Parathyroid adenoma (tissue), 2 donors: ENCODE results near the gene RHBG.
A peak's percentile ranks its signal among the peaks of the same experiment; 100 is the strongest.

Source experiments
- H2AFZ ChIP-seq: fragments of 300-600 bp; sonication (generic); one replicate; pipeline ENCODE4 v1.7.0; 2017; ENCODE audit warnings: antibody characterized with exemption, mild to moderate bottlenecking
- H3K27ac ChIP-seq: fragments of 300-600 bp; sonication (generic); one replicate; pipeline ENCODE4 v1.7.0; 2017
- H3K27me3 ChIP-seq: fragments of 300-600 bp; sonication (generic); one replicate; pipeline ENCODE4 v1.7.0; 2017; ENCODE audit warnings: low read length; ENCODE audit not compliant: control insufficient read depth, insufficient read depth
- H3K36me3 ChIP-seq: fragments of 300-600 bp; sonication (generic); one replicate; pipeline ENCODE4 v1.7.0; 2017; ENCODE audit warnings: low read length; ENCODE audit not compliant: control insufficient read depth, insufficient read depth
- H3K4me1 ChIP-seq: fragments of 300-600 bp; sonication (generic); one replicate; pipeline ENCODE4 v1.7.0; 2017; ENCODE audit warnings: control low read depth
- H3K4me2 ChIP-seq: fragments of 300-600 bp; sonication (generic); one replicate; pipeline ENCODE4 v1.7.0; 2017; ENCODE audit warnings: low read length
- H3K4me3 ChIP-seq: fragments of 300-600 bp; sonication (generic); one replicate; pipeline ENCODE4 v1.7.0; 2017; ENCODE audit warnings: low read depth, low read length
- H3K79me2 ChIP-seq: fragments of 300-600 bp; sonication (generic); one replicate; pipeline ENCODE4 v1.7.0; 2017; ENCODE audit warnings: control low read depth
- H3K9ac ChIP-seq: fragments of 300-600 bp; sonication (generic); one replicate; pipeline ENCODE4 v1.7.0; 2017; ENCODE audit warnings: mild to moderate bottlenecking
- H3K9me3 ChIP-seq: fragments of 300-600 bp; sonication (generic); one replicate; pipeline ENCODE4 v1.7.0; 2017; ENCODE audit warnings: low read length; ENCODE audit not compliant: control insufficient read depth
- TF ChIP-seq, protein P1 (sequence below): fragments of 300-600 bp; sonication (generic); IDR thresholded peaks from one replicate; pipeline ENCODE4 v1.7.0; 2017; ENCODE audit warnings: antibody characterized with exemption, mild to moderate bottlenecking
- donor health status: primary hyperparathyroidism.

RHBG gene

DNA sequence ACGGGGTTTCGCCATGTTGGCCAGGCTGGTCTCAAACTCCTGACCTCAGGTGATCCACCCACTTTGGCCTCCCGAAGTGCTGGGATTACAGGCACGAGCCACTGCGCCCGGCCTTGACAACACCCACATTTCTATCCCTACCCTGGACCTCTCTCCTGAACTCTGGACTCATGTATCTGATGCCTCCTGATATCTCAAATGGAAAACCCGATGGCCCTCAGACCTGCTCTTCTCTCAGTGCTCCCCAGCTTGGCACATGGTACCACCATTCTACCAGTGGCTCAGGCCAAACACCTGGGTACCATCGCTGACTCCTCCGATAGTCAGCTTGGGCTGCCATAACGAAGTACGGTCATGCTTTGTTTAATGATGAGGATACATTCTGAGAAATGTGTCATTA, 8.5 kb upstream of the RHBG start:
- no peak overlapping the region for H2AFZ ChIP-seq
- no peak overlapping the region for H3K9ac ChIP-seq
- no peak overlapping the region for H3K4me3 ChIP-seq
- H3K27ac ChIP-seq: no peak overlapping the region
- no peaks in the 10 kb centered on the region for H3K4me1 ChIP-seq
- no peaks in the 10 kb centered on the region for H3K27me3 ChIP-seq
- no peak overlapping the region for H3K4me2 ChIP-seq
- TF ChIP-seq, protein P1, sequence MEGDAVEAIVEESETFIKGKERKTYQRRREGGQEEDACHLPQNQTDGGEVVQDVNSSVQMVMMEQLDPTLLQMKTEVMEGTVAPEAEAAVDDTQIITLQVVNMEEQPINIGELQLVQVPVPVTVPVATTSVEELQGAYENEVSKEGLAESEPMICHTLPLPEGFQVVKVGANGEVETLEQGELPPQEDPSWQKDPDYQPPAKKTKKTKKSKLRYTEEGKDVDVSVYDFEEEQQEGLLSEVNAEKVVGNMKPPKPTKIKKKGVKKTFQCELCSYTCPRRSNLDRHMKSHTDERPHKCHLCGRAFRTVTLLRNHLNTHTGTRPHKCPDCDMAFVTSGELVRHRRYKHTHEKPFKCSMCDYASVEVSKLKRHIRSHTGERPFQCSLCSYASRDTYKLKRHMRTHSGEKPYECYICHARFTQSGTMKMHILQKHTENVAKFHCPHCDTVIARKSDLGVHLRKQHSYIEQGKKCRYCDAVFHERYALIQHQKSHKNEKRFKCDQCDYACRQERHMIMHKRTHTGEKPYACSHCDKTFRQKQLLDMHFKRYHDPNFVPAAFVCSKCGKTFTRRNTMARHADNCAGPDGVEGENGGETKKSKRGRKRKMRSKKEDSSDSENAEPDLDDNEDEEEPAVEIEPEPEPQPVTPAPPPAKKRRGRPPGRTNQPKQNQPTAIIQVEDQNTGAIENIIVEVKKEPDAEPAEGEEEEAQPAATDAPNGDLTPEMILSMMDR: no peak
- no peaks in the 10 kb centered on the region for H3K36me3 ChIP-seq
- no peaks in the 10 kb centered on the region for H3K9me3 ChIP-seq
- H3K79me2 ChIP-seq: no peaks in the 10 kb centered on the region

DNA sequence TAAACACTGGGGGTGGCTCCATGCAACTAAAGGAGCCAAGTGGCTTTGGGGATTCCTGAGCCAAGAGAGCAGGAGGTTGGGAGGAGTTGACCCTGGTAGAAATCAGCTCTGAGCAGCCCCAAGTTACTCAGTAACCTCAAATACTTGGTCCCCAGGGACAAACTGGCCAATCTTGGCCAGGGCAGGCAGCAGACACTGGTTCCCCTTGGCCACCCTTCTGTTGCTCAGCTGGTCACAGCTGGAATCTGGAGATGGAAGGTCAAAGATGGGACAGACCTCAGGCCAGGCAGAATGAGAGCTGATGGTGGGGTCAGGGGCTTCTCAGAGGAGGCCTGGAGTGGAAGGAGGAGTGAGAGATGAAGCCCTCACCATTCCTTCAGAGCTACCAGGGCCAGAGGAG, 3.3 kb upstream of the RHBG start:
- Histone ChIP-seq H2AFZ (no peak overlapping the region), H3K9ac (no peak overlapping the region), H3K4me1 (peaks cover 4% of the 10 kb centered on the region), H3K27ac (no peak overlapping the region), H3K79me2 (no peaks in the 10 kb centered on the region), H3K4me3 (no peak overlapping the region), H3K27me3 (no peaks in the 10 kb centered on the region), H3K4me2 (no peak overlapping the region), H3K9me3 (no peaks in the 10 kb centered on the region), H3K36me3 (no peaks in the 10 kb centered on the region)
- TF ChIP-seq, protein P1: no peak

DNA sequence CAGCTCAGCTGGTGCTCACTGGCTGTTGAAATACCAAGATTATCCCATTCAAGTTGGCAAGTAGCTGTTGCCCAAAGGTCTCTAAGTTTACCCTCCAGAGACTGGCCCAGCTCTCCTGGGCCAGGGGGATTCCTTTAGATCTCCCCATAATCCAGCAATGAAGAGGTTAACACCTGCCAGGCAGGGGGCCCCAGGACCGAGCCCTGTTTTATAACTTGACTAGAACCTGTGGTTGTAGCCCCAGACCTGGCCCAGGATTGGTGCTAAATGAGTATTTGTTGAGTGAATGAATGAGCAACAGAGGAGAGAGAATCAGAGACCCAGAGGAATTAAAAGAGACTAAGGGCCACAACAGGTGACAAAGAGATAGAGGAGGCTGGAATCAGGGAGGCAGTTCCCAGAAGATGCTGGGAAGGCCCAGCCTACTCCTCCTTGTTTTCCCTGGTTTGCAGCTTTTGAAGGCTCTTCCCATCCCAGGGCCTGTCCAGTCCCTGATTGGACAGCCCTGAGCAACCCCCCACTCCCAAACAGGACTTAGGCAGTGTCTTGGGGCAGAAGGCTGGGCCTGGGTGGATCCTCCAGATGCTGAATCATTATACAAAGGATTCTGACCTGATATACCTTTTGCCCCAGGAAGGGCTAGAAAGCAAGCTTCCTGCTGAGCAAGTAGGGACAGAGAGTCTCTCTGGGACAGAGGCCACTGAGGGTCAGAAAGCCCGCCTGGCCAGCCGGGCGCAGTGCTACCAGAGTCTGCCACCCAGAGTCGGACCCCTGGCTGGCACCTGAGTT, 2.4 kb upstream of the RHBG start:
- H3K27me3 ChIP-seq: no peaks in the 10 kb centered on the region
- H3K36me3 ChIP-seq: no peaks in the 10 kb centered on the region
- no peaks in the 10 kb centered on the region for H3K9me3 ChIP-seq
- H3K79me2 ChIP-seq: no peaks in the 10 kb centered on the region
- peaks cover 4% of the 10 kb centered on the region for H3K4me1 ChIP-seq
- H2AFZ ChIP-seq: no peak overlapping the region
- TF ChIP-seq, protein P1: no peak
- no peak overlapping the region for H3K4me3 ChIP-seq
- H3K9ac ChIP-seq: no peak overlapping the region
- H3K27ac ChIP-seq: no peak overlapping the region
- no peak overlapping the region for H3K4me2 ChIP-seq

DNA sequence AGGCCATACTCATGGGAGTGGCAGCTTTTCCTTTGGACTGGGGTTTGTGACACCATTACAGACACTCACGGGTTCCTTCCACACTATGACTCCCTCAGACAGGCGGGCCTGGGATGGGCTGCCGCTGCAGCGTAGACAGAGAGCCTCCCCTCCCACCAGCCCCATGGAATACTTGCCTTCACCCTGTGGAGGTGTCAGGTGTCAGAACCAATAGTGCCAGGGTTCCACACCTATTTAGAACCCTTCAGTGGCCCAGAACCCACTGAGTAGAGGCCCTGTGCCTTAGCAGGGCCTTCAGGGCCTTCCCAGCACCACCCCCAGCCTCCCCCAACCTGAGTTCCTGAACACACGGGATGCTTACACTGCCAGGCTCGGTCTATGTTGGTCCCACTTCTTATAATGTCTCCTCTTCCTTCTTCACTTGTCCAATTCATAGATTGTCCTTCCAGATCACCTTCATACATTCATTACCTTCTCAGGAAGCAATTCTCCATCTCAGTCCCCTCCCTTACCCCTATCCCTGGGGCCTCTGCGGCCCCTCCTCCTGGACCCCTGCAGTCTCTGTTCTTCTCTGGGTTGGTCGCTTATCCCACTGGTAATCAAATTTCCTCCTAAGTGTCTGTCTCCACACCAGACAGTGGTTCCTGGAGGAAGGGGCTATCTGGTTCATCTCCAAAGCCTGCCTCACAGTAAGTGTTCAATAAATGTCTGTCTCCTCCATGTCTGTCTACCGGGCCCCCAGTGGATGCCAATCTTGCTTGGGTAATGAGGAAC, 1.4 kb upstream of the RHBG start:
- Histone ChIP-seq H3K36me3 (no peaks in the 10 kb centered on the region), H3K79me2 (no peaks in the 10 kb centered on the region), H3K4me3 (no peak overlapping the region), H3K27ac (no peak overlapping the region), H3K9me3 (no peaks in the 10 kb centered on the region), H2AFZ (peak overlapping the region; percentile 51), H3K9ac (no peak overlapping the region), H3K27me3 (no peaks in the 10 kb centered on the region), H3K4me1 (peaks cover 4% of the 10 kb centered on the region), H3K4me2 (no peak overlapping the region)
- TF ChIP-seq, protein P1: no peak
